Measurements from ENCODE around the gene TMEM244.

TMEM244 gene

DNA sequence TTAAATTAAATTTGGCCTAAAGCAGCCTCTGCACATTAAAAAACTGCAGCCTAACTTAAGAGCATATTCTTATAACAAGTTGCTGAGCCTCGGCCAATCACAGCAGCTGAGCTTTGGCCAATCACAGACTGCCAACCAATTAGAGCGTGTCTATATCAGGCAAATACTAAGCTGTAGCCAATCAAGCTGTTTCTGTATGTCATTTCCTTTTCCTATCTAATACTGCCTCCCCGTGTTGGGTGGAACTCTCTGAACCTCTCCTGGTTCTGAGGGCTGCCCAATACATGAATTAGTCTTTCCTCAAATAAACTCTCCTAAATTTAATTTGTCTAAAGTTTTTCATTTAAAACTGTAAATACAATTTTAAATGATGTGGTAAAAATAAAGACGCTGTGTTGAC is 3.9 kb upstream of the TMEM244 start:
- CTCF ChIA-PET = no interaction called here
- POLR2A ChIA-PET = no interaction called here
- DNase-seq (ENCODE audit: low read depth, low spot score) = no peak
- H3K4me3 ChIP-seq (ENCODE audit: low read depth, low read length) = no peak overlapping the region
- TF ChIP-seq, protein P1, sequence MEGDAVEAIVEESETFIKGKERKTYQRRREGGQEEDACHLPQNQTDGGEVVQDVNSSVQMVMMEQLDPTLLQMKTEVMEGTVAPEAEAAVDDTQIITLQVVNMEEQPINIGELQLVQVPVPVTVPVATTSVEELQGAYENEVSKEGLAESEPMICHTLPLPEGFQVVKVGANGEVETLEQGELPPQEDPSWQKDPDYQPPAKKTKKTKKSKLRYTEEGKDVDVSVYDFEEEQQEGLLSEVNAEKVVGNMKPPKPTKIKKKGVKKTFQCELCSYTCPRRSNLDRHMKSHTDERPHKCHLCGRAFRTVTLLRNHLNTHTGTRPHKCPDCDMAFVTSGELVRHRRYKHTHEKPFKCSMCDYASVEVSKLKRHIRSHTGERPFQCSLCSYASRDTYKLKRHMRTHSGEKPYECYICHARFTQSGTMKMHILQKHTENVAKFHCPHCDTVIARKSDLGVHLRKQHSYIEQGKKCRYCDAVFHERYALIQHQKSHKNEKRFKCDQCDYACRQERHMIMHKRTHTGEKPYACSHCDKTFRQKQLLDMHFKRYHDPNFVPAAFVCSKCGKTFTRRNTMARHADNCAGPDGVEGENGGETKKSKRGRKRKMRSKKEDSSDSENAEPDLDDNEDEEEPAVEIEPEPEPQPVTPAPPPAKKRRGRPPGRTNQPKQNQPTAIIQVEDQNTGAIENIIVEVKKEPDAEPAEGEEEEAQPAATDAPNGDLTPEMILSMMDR (IDR thresholded peaks at IDR 0.05; ENCODE audit: insufficient read depth, low read length, missing control alignments) = no peak

DNA sequence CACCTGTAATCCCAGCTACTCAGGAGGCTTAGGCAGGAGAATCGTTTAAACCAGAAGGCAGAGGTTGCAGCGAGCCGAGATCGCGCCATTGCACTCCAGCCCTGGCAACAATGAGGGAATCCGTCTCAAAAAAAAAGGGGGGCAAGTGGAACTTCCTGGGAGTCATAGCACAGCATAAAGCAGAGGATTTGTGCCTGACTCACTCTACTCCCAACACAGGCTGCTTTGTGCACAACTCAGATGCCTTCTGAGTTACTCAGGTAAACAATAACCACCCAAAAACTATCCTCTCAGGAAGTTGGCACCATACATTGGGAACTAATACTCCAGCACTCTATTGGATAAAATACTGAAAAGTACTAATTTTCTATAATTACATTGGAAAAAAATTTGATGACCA is 2.5 kb upstream of the TMEM244 start:
- TF ChIP-seq, protein P1 (IDR thresholded peaks at IDR 0.05; ENCODE audit: insufficient read depth, low read length, missing control alignments) = no peak
- ChIA-PET POLR2A (no interaction called here), CTCF (no interaction called here)
- DNase-seq (ENCODE audit: low read depth, low spot score) = no peak
- no peak overlapping the region for H3K4me3 ChIP-seq (ENCODE audit: low read depth, low read length)

DNA sequence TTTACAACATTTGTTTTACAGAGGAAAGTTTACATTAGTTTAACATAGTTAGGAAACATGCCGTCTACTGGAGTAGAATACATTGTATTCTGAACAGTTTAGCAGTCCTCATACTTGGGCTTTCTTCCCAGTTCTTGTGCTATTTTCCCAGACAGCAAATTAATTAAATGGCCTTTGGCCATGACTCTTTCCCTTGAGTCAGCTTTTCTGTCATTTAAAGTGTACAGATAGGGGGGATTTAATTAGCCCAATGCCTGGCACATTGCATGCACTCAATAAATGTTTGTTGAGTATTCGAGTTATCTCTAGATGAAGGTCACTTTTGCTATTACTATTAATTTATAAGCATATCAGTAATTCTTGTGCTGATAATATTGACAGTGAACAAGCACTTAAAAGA is 1.6 kb downstream of the TMEM244 start:
- CTCF ChIA-PET = interaction anchor here (1.3 to 1.5 kb wide), 2 partner anchors 10 to 84 kb away, joined by 4 to 5 read pairs; no protein-coding TSS in a partner anchor
- no peak for DNase-seq (ENCODE audit: low read depth, low spot score)
- POLR2A ChIA-PET = interaction anchor here (0.6 to 0.8 kb wide), 2 partner anchors 74 to 176 kb away, joined by 3 to 5 read pairs; no protein-coding TSS in a partner anchor
- TF ChIP-seq, protein P1 (IDR thresholded peaks at IDR 0.05; ENCODE audit: insufficient read depth, low read length, missing control alignments) = no peak
- H3K4me3 ChIP-seq (ENCODE audit: low read depth, low read length) = no peak overlapping the region

DNA sequence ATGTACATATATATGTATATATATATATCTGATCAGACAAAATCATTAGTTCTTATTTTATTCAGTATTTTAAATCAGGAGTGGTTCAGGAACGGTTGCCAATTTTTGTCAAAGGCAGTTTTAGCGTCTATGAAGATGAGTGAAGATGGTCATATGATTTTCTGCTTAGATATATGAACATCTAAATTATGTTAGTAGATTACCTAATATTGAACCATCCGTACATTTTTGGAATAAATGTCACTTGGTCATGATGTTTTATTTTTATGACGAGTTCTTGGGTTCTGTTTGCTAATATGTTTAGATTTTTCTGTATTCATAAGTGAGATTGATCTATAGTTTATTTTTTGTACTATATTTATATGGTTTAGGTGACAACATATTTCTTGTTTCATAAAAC is 3.3 kb downstream of the TMEM244 start:
- ChIA-PET POLR2A (no interaction called here), CTCF (no interaction called here)
- no peak overlapping the region for H3K4me3 ChIP-seq (ENCODE audit: low read depth, low read length)
- TF ChIP-seq, protein P1 (IDR thresholded peaks at IDR 0.05; ENCODE audit: insufficient read depth, low read length, missing control alignments) = no peak
- no peak for DNase-seq (ENCODE audit: low read depth, low spot score)

DNA sequence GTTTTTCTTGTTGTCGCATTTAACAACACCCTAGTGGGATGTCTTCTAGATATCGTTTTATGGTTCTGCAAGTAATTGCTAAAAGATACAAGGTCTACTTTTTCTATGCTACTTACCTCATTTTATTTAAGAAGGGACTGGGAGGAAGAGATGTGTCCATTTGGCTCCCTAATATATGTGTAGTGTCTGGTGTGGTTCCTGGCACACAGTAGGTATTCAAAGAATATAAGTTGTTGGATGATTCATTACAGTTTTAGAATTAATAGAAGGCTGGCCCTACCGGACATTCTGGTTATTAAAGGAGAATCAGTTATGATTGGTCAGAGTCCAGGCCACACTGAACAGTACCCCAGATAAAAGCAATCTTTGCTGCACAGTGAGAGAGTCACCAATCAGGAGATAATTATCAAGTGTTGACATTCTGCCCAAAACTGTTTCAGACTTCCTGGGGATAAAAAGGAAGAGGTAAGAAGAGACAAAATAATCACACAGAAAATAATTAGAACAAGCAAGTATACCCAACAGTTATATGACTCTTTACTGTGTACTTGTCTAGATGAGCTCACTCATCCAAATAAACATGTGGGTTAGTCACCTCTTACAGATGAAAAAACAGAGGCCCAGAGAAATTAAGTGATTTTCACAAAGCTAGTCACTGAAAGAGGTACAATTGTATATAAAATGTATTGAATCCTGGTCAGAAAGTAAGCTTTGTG is 7.0 kb downstream of the TMEM244 start:
- TF ChIP-seq, protein P1 (IDR thresholded peaks at IDR 0.05; ENCODE audit: insufficient read depth, low read length, missing control alignments) = no peak
- CTCF ChIA-PET = interaction anchor here (0.7 to 1.0 kb wide), 2 partner anchors 10 to 79 kb away, joined by 3 to 6 read pairs; no protein-coding TSS in a partner anchor
- POLR2A ChIA-PET = no interaction called here
- DNase-seq (ENCODE audit: low read depth, low spot score) = no peak
- no peak overlapping the region for H3K4me3 ChIP-seq (ENCODE audit: low read depth, low read length)

DNA sequence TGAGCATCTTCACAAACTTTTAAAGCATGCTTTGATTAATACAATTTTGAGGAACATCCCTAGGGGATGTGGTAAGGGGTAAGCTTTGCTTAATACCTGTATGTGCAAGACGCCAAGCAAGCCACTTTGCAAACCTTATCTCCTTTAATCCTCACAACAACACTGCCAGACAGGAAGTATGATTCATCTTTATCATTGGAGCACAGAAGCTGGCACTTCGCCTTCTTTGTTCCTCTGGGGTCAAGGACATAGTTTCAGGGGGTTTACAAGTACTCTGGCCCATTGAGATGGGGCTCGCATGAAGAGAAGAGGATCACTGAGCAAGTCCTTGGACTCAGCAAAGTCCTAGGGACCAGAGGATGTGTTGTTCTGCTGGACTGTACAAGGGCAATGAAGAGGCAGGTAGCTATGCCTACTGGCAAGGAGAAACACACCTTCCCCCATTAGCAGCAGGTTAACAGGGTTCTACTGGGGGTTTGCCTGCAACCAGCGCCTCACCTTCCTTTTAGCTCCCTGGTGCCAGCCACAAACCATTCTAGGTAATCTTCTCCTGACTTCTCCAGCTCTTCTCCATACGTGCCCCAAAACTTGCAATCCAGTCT is 8.8 kb downstream of the TMEM244 start:
- ChIA-PET CTCF (interaction anchor here (0.7 to 1.0 kb wide), 3 partner anchors 18 to 77 kb away, joined by 3 to 4 read pairs (median 3); no protein-coding TSS in a partner anchor), POLR2A (no interaction called here)
- DNase-seq (ENCODE audit: low read depth, low spot score) = no peak
- no peak overlapping the region for H3K4me3 ChIP-seq (ENCODE audit: low read depth, low read length)
- TF ChIP-seq, protein P1 (IDR thresholded peaks at IDR 0.05; ENCODE audit: insufficient read depth, low read length, missing control alignments) = no peak
